ACC112 (cell line): Measurements from ENCODE around the gene METTL27.
"Not testable (repeated sequence)": the region's sequence is repeated elsewhere in the genome, so short reads cannot be mapped to it uniquely, and the experiment has no call there.

ENCODE experiments used
- H2AFZ ChIP-seq: fragments of 200-600 bp; sonication (generic); one replicate; pipeline ENCODE4 v1.6.0; 2017; ENCODE audit warnings: antibody characterized with exemption, low read length; ENCODE audit not compliant: unreplicated experiment
- H3K27ac ChIP-seq: fragments of 200-600 bp; sonication (generic); 2 replicates; pipeline ENCODE4 v1.5.1; 2014; ENCODE audit warnings: low read depth, mild to moderate bottlenecking, antibody characterized with exemption, low read length, moderate library complexity
- H3K27me3 ChIP-seq: fragments of 200-600 bp; sonication (generic); 2 replicates; pipeline ENCODE4 v1.6.1; 2014; ENCODE audit warnings: mild to moderate bottlenecking, antibody characterized with exemption, low read length, moderate library complexity, mixed read lengths; ENCODE audit not compliant: insufficient read depth
- H3K36me3 ChIP-seq: fragments of 200-600 bp; sonication (generic); 2 replicates; pipeline ENCODE4 v1.6.1; 2016; ENCODE audit warnings: mild to moderate bottlenecking, antibody characterized with exemption, low read length, moderate library complexity, mixed read lengths; ENCODE audit not compliant: insufficient read depth
- H3K4me1 ChIP-seq: fragments of 200-600 bp; sonication (generic); one replicate; pipeline ENCODE4 v1.6.1; 2016; ENCODE audit warnings: low read length, mixed read lengths; ENCODE audit not compliant: insufficient read depth, unreplicated experiment, control insufficient read depth
- H3K4me3 ChIP-seq: fragments of 200-600 bp; sonication (generic); 2 replicates; pipeline ENCODE4 v1.5.1; 2014; ENCODE audit warnings: mild to moderate bottlenecking, low read depth, low read length
- H3K79me2 ChIP-seq: fragments of 200-600 bp; sonication (generic); one replicate; pipeline ENCODE4 v1.6.0; 2016; ENCODE audit warnings: low read length; ENCODE audit not compliant: control insufficient read depth, unreplicated experiment, insufficient read depth

Gene METTL27

DNA sequence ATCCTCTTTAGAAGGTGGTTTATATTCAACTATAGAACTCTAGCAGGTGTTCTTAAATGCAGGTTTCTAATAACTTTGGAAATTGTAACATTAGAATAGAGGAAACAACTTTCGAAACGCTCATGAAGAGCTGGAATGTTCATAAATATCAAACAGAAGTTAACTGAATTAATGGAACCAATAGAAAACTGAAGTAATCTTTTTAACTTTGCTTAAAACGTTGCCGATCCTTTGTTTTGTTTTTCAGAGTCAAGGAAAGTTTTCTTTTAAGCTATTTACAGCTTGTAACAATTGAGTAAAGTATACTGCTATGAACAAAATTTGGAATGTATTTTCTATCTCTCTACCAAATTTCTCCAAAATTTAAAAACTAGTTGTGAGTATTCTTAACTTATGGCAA is 53.3 kb downstream of the METTL27 start:
- Histone ChIP-seq H3K4me3 (no peak overlapping the region), H3K36me3 (no peaks in the 10 kb centered on the region), H2AFZ (no peak overlapping the region), H3K27ac (no peak overlapping the region), H3K27me3 (no peaks in the 10 kb centered on the region), H3K4me1 (no peaks in the 10 kb centered on the region), H3K79me2 (no peaks in the 10 kb centered on the region)

GRCh38 chr7:73787786-73788048 is 54.6 kb downstream of the METTL27 start:
- not testable (repeated sequence) for H3K4me1 ChIP-seq, H3K4me3 ChIP-seq, H2AFZ ChIP-seq, H3K27me3 ChIP-seq, H3K27ac ChIP-seq, H3K36me3 ChIP-seq, H3K79me2 ChIP-seq

- H3K4me1 ChIP-seq, result no peaks in the 10 kb centered on the region
- H3K36me3 ChIP-seq, result no peaks in the 10 kb centered on the region
- H3K27ac ChIP-seq, result no peak overlapping the region
- H3K79me2 ChIP-seq, result no peaks in the 10 kb centered on the region
- H3K27me3 ChIP-seq, result no peaks in the 10 kb centered on the region
- no peak overlapping the region for H3K4me3 ChIP-seq
- no peak overlapping the region for H2AFZ ChIP-seq
Measured at GRCh38 chr7:73786588-73786987, 55.7 kb downstream of the METTL27 start.
